Kidney (tissue), 14 donors: ENCODE results near the gene PDC. TPM values are rescaled to one million over a fixed set of nuclear protein-coding genes. Genes with fewer than 3 reads are reported as not detected.
"Not testable (repeated sequence)": the region's sequence is repeated elsewhere in the genome, so short reads cannot be mapped to it uniquely, and the experiment has no call there.

ENCODE experiments used
- DNase-seq, 5 donors: peaks; one replicate each; pipeline ENCODE4 v3.0.0-alpha.2; 2013 to 2020
- FAIRE-seq: peaks from 2 replicates; lab custom pipeline; 2012; peaks lifted over from hg19 to GRCh38; lab: Jason Lieb, UNC
- H3K27ac ChIP-seq, 2 donors: one replicate each; pipeline ENCODE4 v1.7.0; 2013; ENCODE audit warnings: low read depth in 2 of 2, low read length in 2 of 2, inconsistent platforms in 1 of 2
- H3K27me3 ChIP-seq: one replicate; pipeline ENCODE4 v1.7.1; 2013; ENCODE audit warnings: low read length, inconsistent platforms; ENCODE audit not compliant: control insufficient read depth, insufficient read depth
- H3K36me3 ChIP-seq, 3 donors: one replicate each; pipeline versions ENCODE4 v1.7.0 to v1.7.1; 2013; ENCODE audit warnings: low read length in 3 of 3, control low read depth in 1 of 3, inconsistent platforms in 1 of 3; ENCODE audit not compliant: insufficient read depth in 3 of 3, control insufficient read depth in 2 of 3
- H3K4me1 ChIP-seq, 3 donors: one replicate each; pipeline versions ENCODE4 v1.7.0 to v1.7.1; 2013; ENCODE audit warnings: low read length in 3 of 3, inconsistent platforms in 1 of 3, low read depth in 1 of 3; ENCODE audit not compliant: control insufficient read depth in 2 of 3, insufficient read depth in 2 of 3
- H3K4me3 ChIP-seq, 3 donors: one replicate each; pipeline versions ENCODE4 v1.7.0 to v1.8.1; 2013; ENCODE audit warnings: low read length in 3 of 3, control low read depth in 1 of 3, inconsistent platforms in 1 of 3
- H3K9ac ChIP-seq, 3 donors: one replicate each; pipeline versions ENCODE4 v1.7.0 to v1.7.1; 2013; ENCODE audit warnings: low read length in 3 of 3, control low read depth in 1 of 3, inconsistent platforms in 1 of 3
- H3K9me3 ChIP-seq, 3 donors: one replicate each; pipeline versions ENCODE4 v1.7.0 to v1.7.1; 2013; ENCODE audit warnings: low read length in 3 of 3, control low read depth in 1 of 3, inconsistent platforms in 1 of 3; ENCODE audit not compliant: control insufficient read depth in 2 of 3, insufficient read depth in 1 of 3
- CTCF ChIP-seq: IDR thresholded peaks from 3 replicates; pipeline ENCODE4 v1.5.1; 2012; ENCODE audit warnings: mild to moderate bottlenecking, moderate library complexity, borderline replicate concordance; ENCODE audit not compliant: insufficient read depth; ENCODE audit errors: extremely low read depth
- intact Hi-C: fragments of 100-400 bp; cut with DNase I; formaldehyde crosslinking; loops from one replicate; pipeline ENCODE4 v1.11.1; 2022
- polyA plus RNA-seq: library from polyadenylated mRNA; stranded (reverse); fragments of 350-450 nt; fragmentation: Illumina TruSeq; extraction: RNeasy Lipid Tissue Mini Kit (QIAGEN cat#74804); gene quantifications from one replicate; pipeline ENCODE4 v1.2.3, GENCODE V29; 2014; ENCODE audit warnings: low read depth, low replicate concordance; ENCODE audit not compliant: insufficient read depth
- total RNA-seq: library from RNA; stranded (reverse); fragmentation: NEBNext Ultra II Directional; extraction: Animal tissue kit (Norgen Biotek cat#: 25700); gene quantifications from one replicate; pipeline ENCODE4 v1.2.1, GENCODE V29; 2021
- donor health status: control.
- donor health status: control.
- donor health status: control.
- donor health status: control.
- donor health status: control.
- donor health status: DM: yes; HTN: yes; CAD: no.
- donor health status: Normal renal cell carcinoma (clear cell type).

Gene PDC
- total and polyA plus RNA-seq, 2 donors from 2014 or later, result not detected

- FAIRE-seq, result no peak
- no peak for DNase-seq
- H3K27me3 ChIP-seq, result no peaks in the 10 kb centered on the region
- no peak overlapping the region for H3K4me3 ChIP-seq
- TF ChIP-seq CTCF, result no peak
- H3K9ac ChIP-seq, result no peak overlapping the region
- no peaks in the 10 kb centered on the region for H3K36me3 ChIP-seq
- no peaks in the 10 kb centered on the region for H3K4me1 ChIP-seq
- no peaks in the 10 kb centered on the region for H3K9me3 ChIP-seq
- intact Hi-C loops, result no loop called here
- no peak overlapping the region for H3K27ac ChIP-seq
Observed at GRCh38 chr1:186463926-186464325, 3.0 kb upstream of the PDC start.

- Histone ChIP-seq H3K9me3 (no peaks in the 10 kb centered on the region), H3K4me3 (no peak overlapping the region), H3K36me3 (no peaks in the 10 kb centered on the region), H3K9ac (no peak overlapping the region), H3K4me1 (no peaks in the 10 kb centered on the region), H3K27me3 (no peaks in the 10 kb centered on the region), H3K27ac (no peak overlapping the region)
- intact Hi-C loops, result no loop called here
- DNase-seq, result no peak
- no peak for TF ChIP-seq CTCF
- no peak for FAIRE-seq
Observed at GRCh38 chr1:186463511-186463910, 2.6 kb upstream of the PDC start.

GRCh38 chr1:186459161-186459560 is 1.8 kb downstream of the PDC start:
- H3K27ac ChIP-seq, H3K4me1 ChIP-seq, intact Hi-C loops, H3K9me3 ChIP-seq, DNase-seq, H3K4me3 ChIP-seq, H3K36me3 ChIP-seq, H3K27me3 ChIP-seq, H3K9ac ChIP-seq, FAIRE-seq: not testable (repeated sequence)

GRCh38 chr1:186456729-186457255 is 4.1 kb downstream of the PDC start:
- TF ChIP-seq CTCF, result no peak

More at GRCh38 chr1:186456729-186457255, 4.1 kb downstream of the PDC start:
- FAIRE-seq (no peak), DNase-seq (no peak)
- Histone ChIP-seq H3K9me3 (no peaks in the 10 kb centered on the region), H3K27ac (no peak overlapping the region), H3K27me3 (no peaks in the 10 kb centered on the region), H3K9ac (no peak overlapping the region), H3K4me1 (no peaks in the 10 kb centered on the region), H3K36me3 (no peaks in the 10 kb centered on the region), H3K4me3 (no peak overlapping the region)
- intact Hi-C loops, result no loop called here
